NCI-H69 (cell line): ENCODE results near the gene ZSWIM5.
"Not testable (repeated sequence)": the region's sequence is repeated elsewhere in the genome, so short reads cannot be mapped to it uniquely, and the experiment has no call there.

Source experiments
- DNase-seq: peaks from one replicate; lab custom pipeline; 2025; lab: John Stamatoyannopoulos, UW

The ZSWIM5 gene

DNA sequence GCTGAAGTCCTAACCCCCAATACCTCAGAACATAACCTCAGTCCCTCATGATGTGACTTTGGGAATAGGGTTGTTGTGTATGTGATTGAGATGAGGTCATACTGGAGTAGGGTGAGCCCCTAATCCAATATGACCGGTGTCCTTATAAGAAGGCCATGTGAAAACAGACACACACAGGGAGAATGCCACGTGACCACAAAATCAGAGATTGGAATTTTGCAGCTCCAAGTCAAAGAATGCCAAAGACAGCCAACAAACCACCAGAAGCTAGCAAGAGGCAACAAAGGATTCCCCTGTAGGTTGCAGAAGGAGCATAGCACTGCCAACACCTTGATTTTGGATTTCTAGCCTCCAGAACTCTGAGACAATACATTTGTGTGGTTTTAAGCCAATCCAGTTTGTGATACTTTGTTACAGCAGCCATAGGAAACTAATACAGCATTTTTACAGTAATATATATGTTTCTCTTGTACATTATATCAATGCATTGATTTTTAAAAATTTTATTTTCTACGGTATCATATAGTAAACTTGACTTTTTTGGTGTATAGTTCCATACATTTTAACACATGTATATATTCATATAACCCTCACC lies 5.4 kb downstream of the ZSWIM5 start:
- no peak for DNase-seq

- DNase-seq = no peak
These were observed 6.0 kb downstream of the ZSWIM5 start for GRCh38 chr1:45200435-45200834.

GRCh38 chr1:45198185-45198584 lies 8.2 kb downstream of the ZSWIM5 start:
- no peak for DNase-seq

DNA sequence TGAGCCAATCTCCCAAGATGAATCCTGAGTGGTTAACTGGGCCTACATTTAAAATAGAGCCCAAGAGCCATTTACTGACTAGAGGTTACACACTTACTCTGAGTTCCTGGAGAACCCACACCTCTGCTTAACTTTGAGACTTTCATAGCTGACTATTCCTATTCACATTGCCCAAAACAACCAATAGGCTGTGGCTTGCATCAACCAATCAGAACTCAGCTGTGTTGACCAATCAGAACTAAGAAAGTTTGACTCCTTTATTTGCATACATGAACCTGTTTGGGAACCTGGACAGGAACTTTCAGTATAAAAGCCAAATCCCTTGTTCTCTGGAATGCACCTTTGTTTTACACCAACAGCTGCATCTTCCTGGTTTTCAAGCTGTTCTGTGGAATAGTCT lies 9.5 kb downstream of the ZSWIM5 start:
- DNase-seq = no peak

DNA sequence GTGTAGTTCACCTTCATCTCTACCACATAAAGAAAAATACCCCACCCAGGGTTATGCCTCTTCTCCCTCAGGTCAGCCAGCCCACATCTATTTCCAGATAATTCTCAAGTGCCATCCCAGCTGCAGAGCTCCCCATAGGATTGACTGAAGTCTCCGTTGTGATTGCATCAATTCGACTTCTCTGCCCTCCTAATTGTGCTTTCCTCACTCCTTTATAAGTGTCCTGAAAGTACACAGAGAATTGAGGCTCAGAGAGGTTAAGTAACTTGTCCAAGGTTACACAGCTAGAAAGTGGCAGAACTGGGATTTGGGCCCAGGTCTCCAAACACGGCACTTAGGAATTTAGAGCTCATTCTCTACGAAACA lies 15.0 kb downstream of the ZSWIM5 start:
- DNase-seq = peak; percentile 27

DNA sequence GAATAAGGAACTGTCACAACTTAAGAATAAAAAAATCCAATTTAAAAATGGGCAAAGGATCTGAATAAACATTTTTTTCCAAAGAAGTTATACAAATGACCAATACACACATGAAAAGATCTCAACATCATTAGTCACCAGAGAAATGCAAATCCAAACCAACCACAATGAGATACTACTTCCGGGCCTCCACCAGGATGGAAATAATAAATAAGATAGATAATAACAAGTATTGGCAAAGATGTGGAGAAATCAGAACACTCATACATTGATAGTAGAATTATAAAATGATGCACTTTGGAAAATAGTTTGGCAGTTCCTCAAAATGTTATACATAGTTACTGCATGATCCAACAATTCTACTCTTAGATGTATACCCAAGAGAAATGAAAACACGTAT lies 18.7 kb downstream of the ZSWIM5 start:
- no peak for DNase-seq

DNA sequence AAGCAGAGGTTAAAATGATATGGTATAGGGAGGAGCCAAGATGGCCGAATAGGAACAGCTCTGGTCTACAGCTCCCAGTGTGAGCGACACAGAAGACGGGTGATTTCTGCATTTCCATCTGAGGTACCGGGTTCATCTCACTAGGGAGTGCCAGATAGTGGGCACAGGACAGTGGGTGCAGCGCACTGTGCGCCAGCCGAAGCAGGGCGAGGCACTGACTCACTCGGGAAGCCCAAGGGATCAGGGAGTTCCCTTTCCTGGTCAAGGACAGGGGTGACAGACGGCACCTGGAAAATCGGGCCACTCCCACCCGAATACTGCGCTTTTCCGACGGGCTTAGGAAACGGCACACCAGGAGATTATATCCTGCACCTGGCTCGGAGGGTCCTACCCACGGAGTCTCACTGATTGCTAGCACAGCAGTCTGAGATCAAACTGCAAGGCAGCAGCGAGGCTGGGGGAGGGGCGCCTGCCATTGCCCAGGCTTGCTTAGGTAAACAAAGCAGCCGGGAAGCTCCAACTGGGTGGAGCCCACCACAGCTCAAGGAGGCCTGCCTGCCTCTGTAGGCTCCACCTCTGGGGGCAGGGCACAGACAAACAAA lies 26.4 kb downstream of the ZSWIM5 start:
- not testable (repeated sequence) for DNase-seq

DNA sequence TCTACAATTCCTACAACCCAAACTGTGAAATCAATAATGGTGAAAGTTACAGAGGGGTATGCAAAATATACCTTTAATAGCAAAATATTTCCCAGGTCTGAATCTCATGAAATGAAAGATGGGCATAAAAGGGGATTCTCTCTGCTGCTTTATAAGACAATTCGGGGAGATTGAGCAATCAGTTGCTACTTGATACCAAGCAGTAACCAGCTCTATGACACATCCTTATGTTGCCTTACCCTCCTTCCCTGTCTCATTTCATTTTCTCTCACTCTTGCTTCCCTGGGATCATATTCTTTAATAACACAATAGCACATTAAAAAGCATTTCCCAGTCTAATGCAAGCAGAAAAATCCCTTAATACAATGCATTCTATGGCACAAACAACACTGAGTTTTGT lies 29.0 kb downstream of the ZSWIM5 start:
- DNase-seq = no peak

DNA sequence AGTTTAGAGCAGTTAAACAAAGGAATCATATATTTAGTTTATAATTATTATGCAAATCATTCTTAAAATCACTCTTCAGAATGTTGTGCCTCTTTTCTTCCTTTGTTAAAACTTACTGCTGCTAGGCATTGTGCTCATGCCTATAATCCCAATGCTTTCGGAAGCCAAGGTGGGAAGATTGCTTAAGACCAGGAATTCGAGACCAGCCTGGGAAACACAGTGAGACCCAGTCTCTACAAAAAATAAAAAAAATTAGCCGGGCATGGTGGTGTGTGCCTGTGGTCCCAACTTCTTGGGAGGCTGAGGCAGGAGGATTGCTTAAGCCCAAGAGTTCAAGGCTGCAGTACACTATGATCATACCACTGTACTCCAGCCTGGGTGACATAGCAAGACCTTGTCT lies 33.6 kb downstream of the ZSWIM5 start:
- no peak for DNase-seq

DNA sequence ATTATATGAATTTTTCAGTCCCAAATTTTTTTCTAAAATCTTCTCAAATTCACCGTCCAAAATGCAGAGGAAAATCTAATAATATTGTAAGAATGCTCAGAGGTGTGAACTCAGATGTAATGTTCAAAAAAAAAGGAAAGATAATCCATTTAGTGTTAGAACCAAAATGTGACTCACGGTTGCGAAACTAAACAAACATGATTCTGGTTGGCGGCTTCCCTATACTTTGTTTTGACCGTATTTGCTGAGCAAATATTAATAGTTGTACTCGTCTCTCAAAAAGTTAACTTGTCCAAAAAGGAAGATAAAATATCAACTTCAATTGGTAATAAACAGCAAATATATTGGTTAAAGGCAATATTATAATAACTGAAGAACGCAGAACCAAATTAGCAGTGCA lies 34.4 kb downstream of the ZSWIM5 start:
- peak; percentile 43 for DNase-seq

DNA sequence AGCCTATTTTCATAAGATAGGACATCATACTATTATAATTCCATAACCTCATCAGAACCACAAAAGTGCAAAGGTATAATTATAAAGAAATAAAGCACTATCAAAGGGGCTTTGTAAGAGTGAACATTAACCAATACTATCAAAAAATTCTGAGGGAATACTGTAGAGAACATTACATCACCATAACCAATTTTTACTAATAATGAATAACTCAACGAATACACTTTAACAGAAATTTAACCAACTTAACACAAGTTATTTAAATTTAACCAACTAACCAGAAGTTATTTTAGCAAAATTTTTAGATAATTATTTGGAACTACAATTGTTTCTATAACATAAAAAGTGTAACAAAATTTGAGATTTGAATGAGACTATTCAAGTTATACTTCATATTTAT lies 34.8 kb downstream of the ZSWIM5 start:
- no peak for DNase-seq

GRCh38 chr1:45170151-45170742 lies 36.2 kb downstream of the ZSWIM5 start:
- peak; percentile 45 for DNase-seq

DNA sequence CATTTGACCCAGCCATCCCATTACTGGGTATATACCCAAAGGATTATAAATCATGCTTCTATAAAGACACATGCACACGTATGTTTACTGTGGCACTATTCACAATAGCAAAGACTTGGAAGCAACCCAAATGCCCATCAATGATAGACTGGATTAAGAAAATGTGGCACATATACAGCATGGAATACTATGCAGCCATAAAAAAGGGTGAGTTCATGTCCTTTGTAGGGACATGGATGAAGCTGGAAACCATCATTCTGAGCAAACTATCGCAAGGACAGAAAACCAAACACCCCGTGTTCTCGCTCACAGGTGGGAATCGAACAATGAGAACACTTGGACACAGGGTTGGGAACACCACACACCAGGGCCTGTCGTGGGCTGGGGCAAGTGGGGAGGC lies 38.5 kb downstream of the ZSWIM5 start:
- DNase-seq = not testable (repeated sequence)

DNA sequence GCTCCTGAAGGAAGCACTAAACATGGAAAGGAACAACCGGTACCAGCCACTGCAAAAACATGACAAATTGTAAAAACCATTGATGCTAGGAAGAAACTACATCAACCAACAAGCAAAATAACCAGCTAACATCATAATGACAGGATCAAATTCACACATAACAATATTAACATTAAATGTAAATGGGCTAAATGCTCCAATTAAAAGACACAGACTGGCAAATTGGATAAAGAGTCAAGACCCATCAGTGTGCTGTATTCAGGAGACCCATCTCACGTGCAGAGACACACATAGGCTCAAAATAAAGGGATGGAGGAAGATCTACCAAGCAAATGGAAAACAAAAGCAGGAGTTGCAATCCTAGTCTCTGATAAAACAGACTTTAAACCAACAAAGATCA lies 42.1 kb downstream of the ZSWIM5 start:
- DNase-seq = not testable (repeated sequence)

DNA sequence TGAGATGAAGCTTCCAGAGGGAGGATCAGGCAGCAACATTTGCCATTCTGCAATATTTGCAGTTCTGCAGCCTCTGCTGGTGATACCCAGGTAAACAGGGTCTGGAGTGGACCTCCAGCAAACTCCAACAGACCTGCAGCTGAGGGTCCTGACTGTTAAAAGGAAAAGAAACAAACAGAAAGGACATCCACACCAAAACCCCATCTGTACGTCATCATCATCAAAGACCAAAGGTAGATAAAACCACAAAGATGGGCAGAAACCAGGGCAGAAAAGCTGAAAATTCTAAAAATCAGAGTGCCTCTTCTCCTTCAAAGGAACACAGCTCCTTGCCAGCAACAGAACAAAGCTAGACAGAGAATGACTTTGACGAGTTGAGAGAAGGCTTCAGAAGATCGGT lies 43.3 kb downstream of the ZSWIM5 start:
- not testable (repeated sequence) for DNase-seq

GRCh38 chr1:45162041-45163035 lies 44.1 kb downstream of the ZSWIM5 start:
- peak; percentile 44 for DNase-seq

GRCh38 chr1:45155957-45156356 lies 50.4 kb downstream of the ZSWIM5 start:
- no peak for DNase-seq

DNA sequence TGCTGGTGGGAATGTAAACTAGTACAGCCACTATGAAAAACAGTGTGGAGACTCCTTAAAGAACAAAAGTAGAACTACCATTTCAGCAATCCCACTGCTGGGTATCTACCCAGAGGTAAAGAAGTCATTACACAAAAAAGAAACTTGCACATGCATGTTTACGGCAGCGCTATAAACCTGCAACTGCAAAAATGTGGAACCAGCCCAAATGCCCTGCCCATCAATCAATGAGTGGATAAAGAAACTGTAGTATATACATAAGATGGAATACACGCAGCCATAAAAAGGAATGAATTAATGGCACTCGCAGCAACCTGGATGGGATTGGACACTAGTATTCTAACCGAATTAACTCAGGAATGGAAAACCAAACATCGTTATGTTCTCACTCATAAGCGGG lies 51.0 kb downstream of the ZSWIM5 start:
- DNase-seq = no peak

DNA sequence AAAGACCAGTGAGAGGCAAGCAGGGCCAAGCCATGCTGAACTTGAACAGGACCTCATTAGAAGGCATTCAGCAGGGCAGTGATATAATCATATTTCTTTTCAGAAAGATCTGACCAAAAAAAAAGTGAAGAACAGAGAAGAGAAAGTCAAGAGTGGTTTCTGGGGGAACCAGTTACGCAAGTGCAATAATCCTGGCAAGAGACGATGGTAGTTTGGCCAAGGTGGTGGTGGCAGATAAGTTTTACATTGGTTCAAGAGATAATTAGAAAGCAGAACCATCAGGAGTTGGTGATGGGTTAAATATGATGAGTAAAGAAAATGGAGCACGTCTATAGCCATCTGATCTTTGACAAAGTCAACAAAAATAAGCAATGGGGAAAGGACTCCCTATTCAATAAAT lies 54.3 kb downstream of the ZSWIM5 start:
- DNase-seq = no peak

DNA sequence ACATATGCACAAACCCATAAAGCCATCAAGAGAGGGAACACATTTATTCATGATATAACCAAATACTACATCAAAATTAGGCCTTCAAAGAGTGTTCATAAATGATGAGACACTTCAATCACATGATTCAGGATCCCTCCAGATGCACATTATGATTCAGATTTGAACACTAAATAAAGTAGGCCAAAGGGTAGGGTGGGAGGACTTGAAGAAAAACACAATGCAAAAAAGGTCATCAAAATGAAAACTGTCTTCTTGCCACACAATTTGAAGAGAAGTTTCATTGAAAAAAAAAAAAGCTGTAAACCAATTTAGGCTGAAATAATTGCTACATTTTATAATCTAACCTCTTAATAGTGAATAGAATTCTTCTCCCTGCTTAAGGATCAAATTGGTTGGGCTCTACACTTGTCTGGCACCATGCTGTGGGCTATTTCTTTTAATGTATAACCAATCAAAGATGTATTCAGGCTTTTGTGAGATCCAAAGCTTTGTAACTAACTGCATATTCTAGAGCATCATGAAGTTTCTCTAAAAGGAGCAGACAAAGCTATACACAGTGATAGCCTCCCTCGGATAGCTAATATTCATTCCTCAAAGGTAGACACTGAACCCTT lies 58.1 kb downstream of the ZSWIM5 start:
- DNase-seq = no peak

- no peak for DNase-seq
These were observed 59.6 kb downstream of the ZSWIM5 start for GRCh38 chr1:45146833-45147232.
